NCI-H345 treated with DMSO at 0.1 percent for 48 hours (cell line): ENCODE data around the gene CAMK2A.
A peak's percentile ranks its signal among the peaks of the same experiment; 100 is the strongest.
"Not testable (repeated sequence)": the region's sequence is repeated elsewhere in the genome, so short reads cannot be mapped to it uniquely, and the experiment has no call there.

Experiments used
- DNase-seq: peaks from one replicate; lab custom pipeline; 2025; ENCODE audit not compliant: unreplicated experiment; lab: John Stamatoyannopoulos, UW

CAMK2A gene

GRCh38 chr5:150238646-150239045, 50.9 kb downstream of the CAMK2A start:
- no peak for DNase-seq

GRCh38 chr5:150236981-150237754, 52.4 kb downstream of the CAMK2A start:
- DNase-seq, result no peak

- DNase-seq, result no peak
These were observed 53.3 kb downstream of the CAMK2A start for GRCh38 chr5:150236313-150236712.

- no peak for DNase-seq
These were observed 54.1 kb downstream of the CAMK2A start for GRCh38 chr5:150235500-150235854.

GRCh38 chr5:150234576-150235499, 54.7 kb downstream of the CAMK2A start:
- no peak for DNase-seq

GRCh38 chr5:150233706-150234105, 55.9 kb downstream of the CAMK2A start:
- DNase-seq, result not testable (repeated sequence)

- no peak for DNase-seq
These were observed 58.7 kb downstream of the CAMK2A start for GRCh38 chr5:150230842-150231241.

- DNase-seq, result no peak
These were observed 60.0 kb downstream of the CAMK2A start for GRCh38 chr5:150229571-150229970.

- no peak for DNase-seq
These were observed 61.8 kb downstream of the CAMK2A start for GRCh38 chr5:150227606-150228273.

- DNase-seq, result no peak
These were observed 62.5 kb downstream of the CAMK2A start for GRCh38 chr5:150227036-150227435.

GRCh38 chr5:150224483-150225027, 65.0 kb downstream of the CAMK2A start:
- no peak for DNase-seq

- no peak for DNase-seq
These were observed 66.1 kb downstream of the CAMK2A start for GRCh38 chr5:150223474-150223873.

GRCh38 chr5:150222906-150223305, 66.7 kb downstream of the CAMK2A start:
- no peak for DNase-seq

- DNase-seq, result no peak
These were observed 68.1 kb downstream of the CAMK2A start for GRCh38 chr5:150221471-150221870.

- no peak for DNase-seq
These were observed 69.7 kb downstream of the CAMK2A start for GRCh38 chr5:150219861-150220260.

GRCh38 chr5:150219142-150219541, 70.4 kb downstream of the CAMK2A start:
- no peak for DNase-seq

- DNase-seq, result no peak
These were observed 70.9 kb downstream of the CAMK2A start for GRCh38 chr5:150218693-150219035.

GRCh38 chr5:150217873-150218692, 71.5 kb downstream of the CAMK2A start:
- peak; percentile 71 for DNase-seq

GRCh38 chr5:150217038-150217437, 72.5 kb downstream of the CAMK2A start:
- DNase-seq, result no peak
